ENCODE data around the gene GNAS-AS1.

- peak; percentile 80; the same call in 1 of the 2 replicates for TF ChIP-seq POLR2A (IDR thresholded peaks at IDR 0.05; ENCODE audit: low read depth, low read length)
- TF ChIP-seq POLR2AphosphoS5 (IDR thresholded peaks at IDR 0.05; ENCODE audit: low read depth, low read length), result no peak
- no peak for TF ChIP-seq TAF1 (IDR thresholded peaks at IDR 0.05; ENCODE audit: borderline replicate concordance, low read depth, low read length)
Observed at GRCh38 chr20:58891086-58891717, 40.5 kb upstream of the GNAS-AS1 start.

All from GM12892 (cell line).